GM10266 (cell line): Measurements from ENCODE around the gene WDR1.

Experiments
- DNase-seq: peaks from one replicate; pipeline ENCODE4 v3.0.0; 2012; ENCODE audit errors: extremely low spot score
- TF ChIP-seq, protein P1 (sequence below): IDR thresholded peaks from 2 replicates; pipeline ENCODE4 v1.5.1; 2012; ENCODE audit warnings: mild to moderate bottlenecking, low read depth; ENCODE audit not compliant: control insufficient read depth, insufficient read depth; ENCODE audit errors: missing control alignments

WDR1 gene

DNA sequence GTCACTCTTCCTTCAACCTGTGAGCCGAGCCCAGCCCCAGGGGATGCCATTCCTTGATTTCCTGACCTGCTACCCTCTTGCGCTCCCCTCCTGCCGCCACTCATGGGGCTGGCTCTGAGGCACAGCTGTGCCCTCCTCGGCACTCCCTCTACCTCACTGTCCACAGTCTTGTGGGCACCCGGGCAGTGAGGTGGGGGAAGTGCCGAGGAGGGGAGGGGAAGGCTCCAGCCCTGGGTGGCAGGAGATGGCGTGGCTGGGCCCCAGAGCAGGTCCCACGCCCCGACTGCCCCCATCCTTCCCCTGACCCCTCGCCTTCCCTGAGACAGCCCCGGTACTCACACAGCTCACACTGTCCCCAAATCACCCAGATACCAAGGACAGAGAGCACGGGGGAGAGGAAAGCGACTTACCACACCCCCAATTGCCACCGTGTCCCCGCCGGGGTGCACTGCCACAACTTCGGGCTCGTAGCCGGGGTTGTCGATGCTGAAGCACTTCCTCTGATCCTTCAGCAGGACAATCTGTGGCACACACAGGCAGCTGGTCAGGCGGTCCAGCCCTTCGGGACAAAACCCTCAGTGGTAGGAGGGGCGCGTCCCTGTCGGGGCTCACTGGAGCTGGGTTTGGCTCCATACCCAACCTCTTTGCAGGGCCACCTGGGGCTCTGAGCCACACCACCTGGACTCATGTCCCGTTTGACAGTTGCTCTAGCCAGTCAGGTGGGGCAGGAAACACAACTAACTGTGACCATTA lies 37.9 kb downstream of the WDR1 start:
- no peak for DNase-seq
- TF ChIP-seq, protein P1, sequence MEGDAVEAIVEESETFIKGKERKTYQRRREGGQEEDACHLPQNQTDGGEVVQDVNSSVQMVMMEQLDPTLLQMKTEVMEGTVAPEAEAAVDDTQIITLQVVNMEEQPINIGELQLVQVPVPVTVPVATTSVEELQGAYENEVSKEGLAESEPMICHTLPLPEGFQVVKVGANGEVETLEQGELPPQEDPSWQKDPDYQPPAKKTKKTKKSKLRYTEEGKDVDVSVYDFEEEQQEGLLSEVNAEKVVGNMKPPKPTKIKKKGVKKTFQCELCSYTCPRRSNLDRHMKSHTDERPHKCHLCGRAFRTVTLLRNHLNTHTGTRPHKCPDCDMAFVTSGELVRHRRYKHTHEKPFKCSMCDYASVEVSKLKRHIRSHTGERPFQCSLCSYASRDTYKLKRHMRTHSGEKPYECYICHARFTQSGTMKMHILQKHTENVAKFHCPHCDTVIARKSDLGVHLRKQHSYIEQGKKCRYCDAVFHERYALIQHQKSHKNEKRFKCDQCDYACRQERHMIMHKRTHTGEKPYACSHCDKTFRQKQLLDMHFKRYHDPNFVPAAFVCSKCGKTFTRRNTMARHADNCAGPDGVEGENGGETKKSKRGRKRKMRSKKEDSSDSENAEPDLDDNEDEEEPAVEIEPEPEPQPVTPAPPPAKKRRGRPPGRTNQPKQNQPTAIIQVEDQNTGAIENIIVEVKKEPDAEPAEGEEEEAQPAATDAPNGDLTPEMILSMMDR, result no peak

DNA sequence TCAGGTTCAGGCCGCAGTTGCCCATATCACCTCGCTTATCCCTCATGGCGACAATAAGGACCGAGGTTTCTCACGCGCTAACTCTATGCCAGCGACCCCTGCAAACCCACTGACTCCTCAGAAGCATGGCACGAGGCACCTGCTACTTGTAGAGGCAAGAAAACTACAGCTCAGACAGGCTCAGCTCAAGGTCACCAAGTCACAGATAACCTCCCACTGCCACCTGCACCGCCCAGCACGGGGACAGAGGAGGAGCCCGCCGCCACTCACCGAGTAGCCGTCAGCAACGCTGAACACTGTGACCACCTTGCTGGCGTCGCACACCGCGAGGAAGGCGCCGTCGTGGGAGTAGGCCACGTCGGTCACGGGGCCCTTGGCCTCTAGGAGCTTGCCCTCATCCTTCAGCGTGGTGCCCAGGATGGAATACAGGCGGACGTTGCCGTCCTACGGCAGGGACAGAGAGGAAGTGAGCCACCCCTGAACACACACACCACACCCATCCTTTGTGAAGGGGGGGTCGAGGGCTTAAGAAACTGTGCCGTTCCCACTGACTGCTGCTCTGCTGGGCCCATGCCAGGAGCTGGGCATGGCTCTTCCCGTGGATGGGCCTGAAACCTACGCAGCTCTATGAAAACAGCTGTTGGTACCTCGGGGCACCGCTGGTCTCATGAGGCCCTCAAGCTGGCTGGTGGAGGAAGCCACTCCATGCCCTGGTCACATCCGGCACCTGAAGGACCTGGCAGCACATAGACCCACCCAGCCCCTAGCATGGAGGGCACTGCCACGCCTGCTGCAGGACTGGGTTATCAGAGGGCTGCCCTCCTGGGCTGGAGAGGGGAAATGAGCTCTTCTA lies 38.9 kb downstream of the WDR1 start:
- TF ChIP-seq, protein P1, result no peak

DNA sequence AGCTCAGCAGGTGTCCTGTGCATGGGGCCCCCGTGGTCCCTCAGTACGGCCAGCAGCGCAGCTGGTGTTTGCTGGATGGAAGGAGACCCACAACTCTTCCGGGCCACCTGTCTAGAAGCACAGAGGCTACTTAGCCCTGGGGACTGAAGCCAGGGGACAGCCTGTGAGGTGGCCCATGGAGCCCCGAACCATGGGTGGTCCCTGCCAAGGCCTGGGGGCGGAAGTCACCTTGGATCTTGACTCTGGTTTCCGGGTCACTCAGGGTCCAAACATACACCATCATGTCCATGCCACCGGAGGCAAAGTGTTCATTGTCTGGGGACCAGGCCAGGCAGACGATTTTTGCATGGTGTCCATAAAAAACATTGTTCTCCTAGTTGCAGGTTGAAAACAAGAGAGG lies 39.5 kb downstream of the WDR1 start:
- DNase-seq, result no peak
- TF ChIP-seq, protein P1, result no peak

More for the DNA sequence above, 38.9 kb downstream of the WDR1 start:
- DNase-seq, result no peak

DNA sequence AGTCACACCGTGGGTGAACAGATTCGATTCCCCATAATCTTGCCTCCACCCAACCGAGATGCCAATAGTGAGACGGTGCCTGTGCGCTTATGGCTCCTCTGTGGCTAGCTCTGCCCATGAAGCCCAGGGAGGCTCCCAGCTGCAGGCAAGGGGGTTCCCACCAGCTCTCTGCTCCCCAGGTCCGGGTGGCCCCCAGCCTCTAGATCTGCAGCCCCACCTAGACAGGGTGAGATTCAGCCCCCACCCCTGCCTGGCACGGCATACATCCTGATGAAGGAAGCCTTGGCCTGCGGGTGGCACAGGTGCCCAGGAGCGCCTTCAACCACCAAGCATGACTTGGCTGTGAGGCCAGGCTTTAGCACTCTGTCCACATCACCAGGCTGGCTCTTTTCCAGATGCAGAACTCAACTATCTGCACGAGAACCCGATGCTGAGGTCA lies 40.6 kb downstream of the WDR1 start:
- TF ChIP-seq, protein P1, result no peak
- no peak for DNase-seq

DNA sequence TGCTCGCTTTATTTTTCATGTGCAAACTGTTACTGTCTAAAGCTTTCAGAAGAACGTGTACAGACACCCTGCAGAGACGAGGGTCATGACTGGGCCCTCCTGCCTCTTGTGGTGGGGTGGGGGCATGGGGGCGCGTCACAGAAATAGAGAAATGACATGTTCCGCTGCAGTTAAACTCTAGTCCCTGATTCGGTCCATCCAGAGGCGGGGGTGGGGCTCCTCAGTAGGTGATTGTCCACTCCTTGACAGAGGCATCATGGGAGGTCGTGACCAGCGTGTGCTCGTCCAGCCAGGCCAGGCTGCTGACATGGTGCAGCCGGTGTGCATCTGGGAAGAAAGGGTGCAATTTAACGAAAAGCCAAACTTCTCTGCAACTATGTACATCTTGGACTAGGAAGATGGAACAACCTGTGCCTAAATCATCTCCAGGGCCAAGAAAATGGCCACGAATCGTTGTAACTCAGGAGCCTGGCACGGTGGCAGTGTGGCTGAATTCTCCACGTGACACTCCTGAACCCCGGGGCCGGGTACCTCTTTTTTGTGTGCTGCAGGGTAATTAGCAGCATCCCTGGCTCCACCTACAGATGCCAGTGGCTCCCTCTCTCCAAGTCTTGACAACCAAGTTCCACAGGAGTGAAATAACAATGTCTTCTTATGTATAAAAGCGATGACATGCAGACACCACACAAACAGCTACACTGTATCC lies 41.3 kb downstream of the WDR1 start:
- no peak for DNase-seq
- TF ChIP-seq, protein P1, result no peak

DNA sequence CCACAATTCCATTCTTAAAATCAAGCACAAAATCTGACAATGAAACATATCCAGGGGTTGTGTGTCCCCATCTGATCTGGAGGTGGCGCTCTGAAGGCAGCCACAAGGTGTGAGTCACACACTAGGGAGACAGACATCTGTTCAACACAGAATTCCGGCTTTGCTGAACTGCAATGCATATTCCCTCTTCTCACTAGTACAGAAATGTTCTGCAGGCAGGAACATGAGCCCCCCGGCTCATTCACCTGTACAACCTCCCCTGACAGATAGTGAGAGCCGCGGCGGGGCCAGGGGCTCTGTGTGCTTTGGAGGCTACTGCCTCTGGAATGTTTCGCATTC lies 41.9 kb downstream of the WDR1 start:
- peak; percentile 12 for DNase-seq
- TF ChIP-seq, protein P1, result peak; percentile 26
